AG20443 (cell line): ENCODE data around the gene CALHM4.
"Not testable (repeated sequence)": the region's sequence is repeated elsewhere in the genome, so short reads cannot be mapped to it uniquely, and the experiment has no call there.

Source experiments
- DNase-seq: peaks from one replicate; pipeline ENCODE4 v3.0.0; 2012; ENCODE audit warnings: low spot score, mixed read lengths

The CALHM4 gene

GRCh38 chr6:116577486-116577885 is 23.9 kb downstream of the CALHM4 start:
- DNase-seq = no peak

GRCh38 chr6:116578335-116578734 is 24.8 kb downstream of the CALHM4 start:
- DNase-seq = no peak

GRCh38 chr6:116579143-116579542 is 25.6 kb downstream of the CALHM4 start:
- DNase-seq = no peak

GRCh38 chr6:116580198-116580597 is 26.6 kb downstream of the CALHM4 start:
- peak; percentile 41 for DNase-seq

GRCh38 chr6:116586276-116586675 is 32.7 kb downstream of the CALHM4 start:
- DNase-seq = no peak

GRCh38 chr6:116586738-116587137 is 33.2 kb downstream of the CALHM4 start:
- DNase-seq = no peak

- no peak for DNase-seq
These were observed 41.7 kb downstream of the CALHM4 start for GRCh38 chr6:116595247-116595646.

- DNase-seq = peak; percentile 11
These were observed 43.3 kb downstream of the CALHM4 start for GRCh38 chr6:116596815-116597214.

GRCh38 chr6:116603916-116604315 is 50.4 kb downstream of the CALHM4 start:
- not testable (repeated sequence) for DNase-seq

GRCh38 chr6:116604868-116605267 is 51.3 kb downstream of the CALHM4 start:
- DNase-seq = not testable (repeated sequence)

- DNase-seq = no peak
These were observed 52.4 kb downstream of the CALHM4 start for GRCh38 chr6:116605935-116606334.
